ENCODE measurements around the gene CHGA. TPM values are rescaled to one million over a fixed set of nuclear protein-coding genes. Genes with fewer than 3 reads are reported as not detected.

Gene CHGA
- polyA plus RNA-seq, 12 donors, result 0.15 to 330 (median 0.47) TPM; not detected in 6

DNA sequence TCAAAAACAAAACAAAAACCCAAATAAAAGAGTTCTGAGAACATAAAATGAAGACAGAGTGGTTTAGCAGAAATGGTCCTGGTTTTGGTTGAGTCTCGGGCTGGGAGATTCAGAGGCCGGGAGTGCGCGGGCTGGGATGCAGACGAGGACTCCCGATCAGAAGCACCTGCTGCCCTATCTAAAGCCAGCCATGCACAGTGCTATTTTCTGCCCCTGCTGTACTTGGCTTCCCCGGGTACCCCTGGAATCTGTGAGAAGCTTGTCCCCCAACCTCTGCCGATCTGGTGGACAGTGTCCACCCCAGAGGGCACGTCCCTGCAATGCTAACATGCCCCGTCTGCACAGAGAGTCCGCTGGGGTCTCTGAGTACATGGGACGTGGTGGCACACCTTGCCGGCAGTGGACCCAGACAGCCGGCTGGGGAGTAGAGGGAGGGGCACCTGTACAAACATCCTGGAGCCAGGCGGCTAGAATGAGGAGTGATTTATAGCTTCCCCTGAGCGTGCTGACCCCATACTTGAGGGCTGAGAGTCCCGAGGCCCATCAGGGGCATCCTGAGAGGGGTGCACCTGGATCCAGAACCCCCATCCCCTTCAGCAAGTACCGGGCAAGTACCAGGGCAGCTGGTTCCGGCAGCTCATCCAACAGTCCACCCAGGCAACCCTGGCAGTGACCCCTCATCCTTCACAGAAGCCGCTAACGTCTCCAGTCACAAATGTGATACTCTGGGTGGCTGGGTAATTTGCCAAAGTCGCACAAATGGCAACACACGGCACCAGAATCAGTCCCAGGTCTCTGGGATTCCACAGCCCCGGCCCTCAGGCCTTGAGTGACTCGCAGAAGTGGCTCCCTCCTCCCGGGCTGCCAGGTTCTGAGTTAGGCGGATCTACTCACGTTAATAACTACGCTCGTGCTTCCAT, 37.1 kb downstream of the CHGA start:
- DNase-seq, result no peak

DNA sequence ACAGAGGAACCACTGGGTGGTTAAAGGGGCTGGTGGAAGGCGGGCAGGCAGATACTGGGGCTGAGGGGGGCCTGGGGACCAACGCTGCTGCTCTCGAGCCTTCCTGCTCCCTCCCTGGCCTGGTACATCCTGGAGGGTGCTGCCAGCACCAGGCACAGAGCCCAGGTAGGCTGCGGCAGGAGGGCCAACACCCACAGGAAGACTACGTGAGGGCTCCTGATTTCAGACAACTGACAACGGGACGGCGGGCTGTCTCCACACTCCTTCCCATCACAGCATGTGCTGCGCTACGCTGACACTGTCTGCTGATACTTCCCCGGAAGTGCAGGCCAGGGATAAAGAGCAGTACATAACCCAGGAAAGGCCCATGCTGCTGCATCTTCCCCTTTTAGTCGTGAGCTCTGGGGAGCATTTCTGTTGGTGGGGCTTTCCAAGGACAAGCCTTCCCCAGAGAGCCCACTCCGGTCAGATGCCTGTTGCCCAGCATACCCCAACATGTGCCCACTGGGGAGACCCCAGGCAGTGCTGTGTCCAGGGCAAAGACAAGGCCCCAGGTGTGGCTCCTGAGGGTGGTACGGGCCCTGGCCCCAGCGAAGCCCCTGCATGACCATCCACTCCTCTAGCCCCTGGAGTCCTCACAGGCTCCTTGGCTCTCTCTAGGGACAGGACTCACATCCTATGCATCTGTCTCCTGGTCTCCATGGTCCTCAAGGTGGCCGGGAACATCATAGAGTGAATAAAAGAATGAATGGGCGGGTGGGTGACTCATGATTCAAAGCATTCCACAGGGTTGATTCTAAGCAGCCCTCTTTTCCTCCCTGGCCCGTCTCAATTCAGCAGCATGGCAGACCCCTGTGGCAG, 38.0 kb downstream of the CHGA start:
- no peak for DNase-seq

DNA sequence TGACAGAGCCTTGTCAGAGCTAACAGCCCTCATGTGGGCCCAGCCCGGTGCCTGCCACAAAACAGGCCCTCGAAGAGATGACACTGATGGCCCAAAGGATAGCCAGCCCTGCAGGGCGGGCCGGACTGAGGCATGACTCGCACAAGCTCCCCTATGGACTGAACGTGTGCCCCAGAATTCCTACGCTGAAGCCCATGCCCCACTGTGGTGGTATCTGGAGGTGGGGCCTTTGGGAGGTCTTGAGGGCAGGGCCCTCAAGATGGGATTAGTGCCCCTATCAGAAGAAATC, 38.6 kb downstream of the CHGA start:
- DNase-seq, result no peak

DNA sequence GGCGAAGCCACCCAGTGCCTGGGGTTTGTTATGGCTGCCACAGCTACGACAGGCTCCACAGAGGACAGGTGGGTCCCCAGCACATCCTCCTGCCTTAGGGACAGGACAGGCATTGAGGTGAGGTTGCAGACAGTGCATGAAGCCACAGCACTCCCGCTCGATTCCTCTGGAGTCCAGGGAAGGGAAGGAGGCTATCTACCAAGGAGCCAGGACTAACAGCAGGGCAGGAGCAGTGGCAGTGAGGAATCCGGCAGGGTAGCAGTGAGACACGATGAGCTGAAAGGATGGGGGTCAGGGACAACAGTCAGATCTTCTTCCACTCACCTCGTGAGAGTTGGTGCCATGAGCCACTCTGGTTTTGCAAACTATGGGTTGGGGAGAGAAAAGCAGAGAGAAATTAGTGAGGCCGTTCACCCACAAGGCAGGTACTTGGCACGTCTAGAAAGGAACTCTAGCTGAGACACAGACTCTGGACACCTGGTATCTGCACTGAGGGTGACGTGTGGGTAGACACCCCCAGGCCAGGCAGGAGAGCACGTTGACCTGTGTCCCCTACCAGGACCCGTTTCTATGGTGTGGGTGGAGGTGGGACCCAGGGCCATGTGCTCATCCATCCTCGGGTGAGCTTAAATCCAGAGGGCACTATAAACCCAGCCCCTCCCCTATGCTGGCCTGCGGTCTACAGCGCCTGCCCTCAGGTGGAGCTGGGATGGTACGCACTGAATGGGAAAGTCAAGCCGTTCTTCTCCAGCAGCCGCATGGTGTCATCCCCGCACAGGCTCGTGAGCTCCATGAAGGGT, 39.3 kb downstream of the CHGA start:
- no peak for DNase-seq

DNA sequence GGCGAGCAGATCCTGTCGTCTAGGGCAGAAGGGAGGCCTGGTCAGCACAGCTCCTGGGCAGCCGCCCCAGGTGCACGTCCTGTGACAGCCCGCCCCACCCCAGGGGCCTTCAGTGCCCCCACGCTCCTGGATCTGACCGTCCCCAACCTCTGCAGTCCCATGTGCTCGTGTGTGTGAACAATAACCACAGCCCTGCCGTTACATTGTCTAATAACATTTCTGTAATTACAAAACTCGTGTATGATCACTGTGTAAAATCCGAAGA, 39.8 kb downstream of the CHGA start:
- DNase-seq, result no peak

DNA sequence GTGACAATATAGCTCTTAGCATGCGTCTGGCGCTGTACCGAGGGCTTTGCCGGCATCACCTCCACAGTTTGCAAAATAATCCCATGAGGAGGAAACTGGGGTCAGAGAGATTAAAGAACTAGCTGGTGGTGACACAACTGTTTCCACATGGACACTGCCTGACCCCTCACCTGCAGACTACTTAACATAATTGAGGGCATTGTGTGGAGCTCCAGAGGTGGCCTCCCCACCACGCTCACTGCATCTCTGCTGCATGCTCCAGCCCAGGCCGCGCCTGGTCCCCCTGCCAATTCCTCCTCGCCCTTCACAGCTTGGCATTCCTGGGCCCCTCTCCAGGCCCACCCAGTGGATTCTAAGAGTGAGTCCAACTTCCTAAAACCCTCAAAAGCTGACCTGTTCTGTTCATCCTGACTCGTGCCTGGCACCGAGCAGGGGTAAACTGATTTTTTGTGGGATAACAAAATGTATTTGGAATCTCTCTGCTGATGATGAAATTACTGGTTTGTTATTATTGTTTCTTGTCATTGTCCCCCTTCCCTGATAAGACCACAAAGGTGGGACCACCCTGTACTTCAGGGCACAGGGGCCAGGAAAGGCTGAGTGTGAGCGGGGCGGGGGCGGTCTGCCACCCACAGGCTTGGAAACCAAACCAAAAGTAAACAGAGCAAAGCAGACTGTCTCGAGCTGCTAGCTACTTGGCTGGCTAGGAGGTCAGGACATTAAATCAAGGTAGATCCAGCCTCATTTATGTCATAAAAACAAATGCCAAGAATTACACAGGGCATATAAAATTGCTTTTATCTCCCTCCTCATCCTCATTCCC, 40.6 kb downstream of the CHGA start:
- DNase-seq, result no peak

DNA sequence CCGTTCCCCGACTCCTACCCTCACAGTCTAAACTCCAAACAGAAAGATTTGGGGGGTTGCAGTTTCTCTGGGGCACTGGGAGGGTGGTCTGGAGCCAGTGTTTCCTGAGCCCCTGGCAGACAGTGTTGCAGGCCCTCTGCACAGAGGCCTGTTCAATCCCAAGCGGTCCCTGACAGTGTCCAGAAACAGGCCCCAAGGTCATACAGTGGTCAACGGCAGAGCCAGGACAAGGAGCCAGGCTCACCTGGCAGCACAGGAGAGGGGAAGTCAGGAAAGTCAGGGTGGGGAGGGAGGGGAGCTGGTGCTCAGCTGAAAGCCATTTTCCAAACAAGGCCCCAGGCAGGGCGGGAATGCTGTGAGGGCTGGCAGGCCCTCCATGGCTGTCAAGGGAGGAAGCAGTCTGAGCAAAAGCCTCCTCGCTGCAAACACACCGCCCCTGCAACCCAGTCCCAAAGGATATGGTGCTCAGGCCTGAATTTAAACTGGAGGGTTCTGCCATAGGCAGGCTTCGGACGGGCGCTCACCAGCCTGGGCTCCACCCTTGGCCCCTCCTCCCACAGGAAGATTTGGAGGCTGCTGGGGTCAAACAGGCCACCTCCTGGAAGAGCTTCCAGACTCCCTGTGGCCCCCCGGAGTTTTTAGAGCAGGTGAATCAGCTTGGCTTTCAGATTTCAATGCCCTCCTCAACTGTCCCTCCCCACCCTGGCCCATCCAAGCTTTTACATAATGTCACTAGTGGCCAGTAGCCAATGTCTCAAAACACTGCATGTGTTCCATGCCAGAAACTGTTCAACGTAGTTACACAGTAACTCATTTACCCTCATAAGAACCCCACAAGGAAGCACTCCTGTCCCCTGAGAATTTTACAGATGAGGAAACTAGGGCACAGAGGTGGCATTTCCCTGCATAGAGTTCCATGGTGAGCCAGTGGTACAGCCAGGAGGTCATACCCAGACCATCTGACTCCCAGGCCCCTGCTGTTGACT, 41.5 kb downstream of the CHGA start:
- DNase-seq, result no peak

DNA sequence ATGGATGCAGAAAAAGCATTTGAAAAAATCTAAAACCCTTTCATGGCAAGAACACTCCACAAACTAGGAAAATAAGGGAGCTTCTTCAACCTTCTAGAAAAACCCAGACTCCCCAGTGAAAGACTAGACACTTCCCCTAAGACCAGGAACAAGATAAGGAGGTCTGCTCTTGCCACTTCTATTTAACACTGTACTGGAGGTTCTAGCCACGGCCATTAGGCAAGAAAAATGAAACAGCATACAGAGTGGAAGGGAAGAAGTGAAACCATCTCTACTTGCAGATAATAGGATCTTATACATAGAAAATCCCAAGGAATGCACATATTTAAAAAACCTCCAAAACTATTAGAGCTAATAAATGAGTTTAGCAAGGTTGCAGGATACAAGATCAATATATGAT, 42.3 kb downstream of the CHGA start:
- no peak for DNase-seq

DNA sequence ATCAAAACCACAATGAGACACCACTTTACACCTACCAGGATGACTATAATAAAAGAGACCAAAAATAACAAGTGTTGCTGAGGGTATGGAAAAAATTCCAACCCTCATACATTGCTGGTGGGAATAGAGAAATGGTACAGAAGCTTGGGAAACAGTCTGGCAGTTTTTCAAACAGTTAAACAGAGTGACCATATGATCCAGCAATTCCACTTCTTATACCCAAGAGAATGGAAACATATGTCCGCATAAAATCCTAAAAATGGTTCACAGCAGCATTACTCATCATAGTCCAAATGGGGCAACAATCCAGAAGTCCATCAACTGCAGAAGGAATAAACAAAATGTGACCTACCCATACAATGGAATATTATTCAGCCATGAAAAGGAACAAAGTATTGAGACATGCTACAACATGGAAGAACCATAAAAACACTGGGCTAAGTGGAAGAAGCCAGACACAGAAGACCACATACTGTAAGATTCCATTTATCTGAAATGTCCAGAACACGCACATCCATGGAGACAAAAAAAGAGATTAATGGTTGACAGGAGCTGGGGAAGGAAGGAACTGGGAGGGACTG, 44.5 kb downstream of the CHGA start:
- no peak for DNase-seq

DNA sequence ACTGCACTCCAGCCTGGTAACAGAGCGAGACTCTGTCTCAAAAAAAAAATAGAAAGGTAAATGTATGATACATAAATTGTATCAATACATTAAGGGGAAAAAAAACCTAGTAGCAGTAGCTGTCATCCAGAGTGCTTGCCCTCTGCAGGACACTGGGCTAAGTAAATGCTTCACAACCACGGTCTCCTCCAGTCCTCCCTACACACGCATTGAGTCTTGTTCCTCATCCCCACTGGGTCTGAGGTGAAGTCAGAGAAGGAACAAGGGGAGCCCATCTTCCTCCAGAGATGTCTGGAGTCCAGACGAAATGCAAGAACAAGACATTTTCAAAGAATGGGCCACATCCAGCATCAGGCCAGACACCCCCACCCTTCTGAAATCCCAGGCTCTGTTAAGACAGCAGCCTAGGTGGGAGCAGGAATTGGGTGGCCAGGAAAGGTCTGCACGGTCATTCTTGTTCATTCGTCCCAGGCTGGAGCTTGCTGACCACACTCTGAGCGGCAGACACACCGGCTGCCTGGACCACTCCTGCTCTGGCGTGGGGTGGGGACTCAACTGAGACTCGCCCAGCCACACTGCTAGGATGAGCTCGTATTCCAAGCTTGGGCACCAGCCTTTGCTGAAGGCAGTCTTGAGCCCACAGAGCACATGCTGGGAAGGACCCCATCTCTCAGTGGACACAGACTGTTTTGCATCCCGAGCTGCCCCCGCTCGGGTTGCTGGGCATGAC, 45.5 kb downstream of the CHGA start:
- DNase-seq, result no peak

DNA sequence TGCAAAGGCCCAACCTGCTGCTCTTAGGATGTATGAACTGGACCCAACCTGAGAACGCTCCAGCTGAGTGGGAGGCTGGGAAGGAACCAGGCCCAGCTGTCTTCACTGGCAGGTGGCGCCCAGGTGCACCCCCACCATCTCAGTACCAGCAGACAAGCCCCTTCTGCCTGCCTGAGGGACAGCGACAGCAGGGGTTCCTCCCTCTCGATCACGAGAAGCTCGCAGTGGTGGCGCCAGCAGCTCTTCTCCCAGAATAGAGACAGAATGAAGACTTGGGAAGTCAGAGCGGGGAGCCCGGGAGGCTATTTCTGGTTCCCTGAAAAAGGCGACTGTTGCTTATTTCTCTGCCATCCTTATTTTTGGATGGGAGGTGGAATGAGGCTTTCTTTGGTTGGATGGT, 46.5 kb downstream of the CHGA start:
- no peak for DNase-seq

DNA sequence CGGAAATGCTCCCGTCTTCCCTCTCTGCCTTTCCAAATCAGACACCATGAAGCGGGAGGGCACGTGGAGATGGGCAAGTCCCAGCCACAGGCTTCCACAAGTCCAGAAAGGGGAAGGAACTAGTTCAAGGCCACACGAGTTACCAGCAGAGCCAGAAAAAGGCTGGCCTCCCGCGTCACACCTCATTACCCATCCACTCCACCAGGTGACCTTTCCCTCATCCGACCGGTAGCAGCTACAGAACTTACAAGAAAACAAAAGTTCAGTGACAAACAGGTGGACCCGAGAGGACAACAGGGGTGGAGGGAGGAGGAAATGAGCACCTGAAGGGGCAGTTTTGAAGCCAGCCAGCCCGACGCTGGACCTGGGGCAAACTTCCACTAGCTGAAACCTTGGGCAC, 46.9 kb downstream of the CHGA start:
- DNase-seq, result no peak

DNA sequence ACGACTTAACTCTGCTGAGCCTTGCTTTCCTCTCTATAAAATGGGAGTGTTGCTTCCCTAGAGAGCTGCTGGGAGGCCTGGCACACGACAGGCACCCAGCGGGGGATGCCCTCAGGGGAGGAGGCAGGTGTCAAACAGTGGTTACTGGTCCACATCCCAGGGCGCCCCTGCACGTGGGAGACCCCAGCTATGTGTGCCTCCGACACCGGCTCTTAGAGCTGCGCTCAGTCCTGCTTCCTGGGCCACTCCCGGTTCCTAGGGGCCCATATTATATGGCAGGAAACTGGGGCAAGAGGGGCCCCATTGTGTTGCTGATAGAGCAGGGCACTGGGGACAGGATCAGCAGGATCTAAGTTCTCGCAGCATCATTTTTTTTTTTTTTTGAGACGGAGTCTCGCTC, 47.3 kb downstream of the CHGA start:
- no peak for DNase-seq

DNA sequence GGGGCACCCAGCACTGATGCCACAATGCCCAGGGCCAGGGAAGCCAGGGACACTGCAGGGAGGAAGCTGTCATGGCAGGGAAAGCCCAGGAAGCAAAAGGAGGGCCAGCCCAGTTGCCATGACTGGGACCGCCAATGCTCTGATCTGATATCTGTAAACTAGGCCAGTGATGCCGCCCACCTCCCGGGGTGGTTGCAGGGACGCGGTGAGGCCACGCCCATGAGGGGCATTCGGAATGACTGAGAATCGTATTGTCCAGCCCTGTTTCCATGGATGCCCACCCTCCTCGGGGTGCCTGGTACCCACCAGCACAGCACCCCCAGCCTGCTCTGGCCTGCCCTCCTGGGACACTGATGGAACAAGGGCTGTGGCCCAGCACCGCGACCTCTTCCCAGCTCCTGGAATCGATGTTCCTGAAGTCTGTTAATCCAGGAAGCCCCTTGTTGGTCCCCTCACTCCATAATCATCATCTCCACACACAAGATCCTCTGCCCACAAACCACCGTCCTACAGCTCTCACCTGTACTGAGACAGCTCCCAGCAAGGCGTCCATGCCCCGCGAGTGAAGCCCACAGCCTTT, 48.7 kb downstream of the CHGA start:
- no peak for DNase-seq

DNA sequence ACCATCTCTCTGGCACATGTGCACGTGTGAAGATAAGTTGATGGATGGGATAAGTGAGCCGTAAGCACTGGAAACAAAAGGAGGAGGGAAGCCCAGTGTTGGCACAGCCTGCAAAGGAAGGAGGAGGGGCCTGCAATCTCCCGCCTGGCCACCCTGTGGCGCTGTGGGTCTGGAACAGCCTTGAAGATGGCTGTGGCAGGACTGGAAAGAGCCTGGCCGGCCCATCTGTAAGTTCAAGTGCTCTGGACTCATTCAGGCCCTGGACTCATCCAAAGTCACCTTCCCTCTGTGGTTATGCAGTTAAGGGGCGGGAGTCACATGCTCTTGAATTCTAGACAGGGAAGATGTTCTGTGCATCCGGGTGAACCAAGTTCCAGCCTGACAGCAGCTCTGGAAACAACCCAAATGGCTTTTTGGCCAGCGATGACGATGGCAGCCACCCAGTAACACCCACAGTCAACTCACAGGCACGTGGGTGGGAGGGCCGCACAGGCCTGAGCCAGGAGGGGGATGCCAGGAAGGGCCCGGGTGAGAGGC, 50.4 kb downstream of the CHGA start:
- peak; percentile 27 for DNase-seq

DNA sequence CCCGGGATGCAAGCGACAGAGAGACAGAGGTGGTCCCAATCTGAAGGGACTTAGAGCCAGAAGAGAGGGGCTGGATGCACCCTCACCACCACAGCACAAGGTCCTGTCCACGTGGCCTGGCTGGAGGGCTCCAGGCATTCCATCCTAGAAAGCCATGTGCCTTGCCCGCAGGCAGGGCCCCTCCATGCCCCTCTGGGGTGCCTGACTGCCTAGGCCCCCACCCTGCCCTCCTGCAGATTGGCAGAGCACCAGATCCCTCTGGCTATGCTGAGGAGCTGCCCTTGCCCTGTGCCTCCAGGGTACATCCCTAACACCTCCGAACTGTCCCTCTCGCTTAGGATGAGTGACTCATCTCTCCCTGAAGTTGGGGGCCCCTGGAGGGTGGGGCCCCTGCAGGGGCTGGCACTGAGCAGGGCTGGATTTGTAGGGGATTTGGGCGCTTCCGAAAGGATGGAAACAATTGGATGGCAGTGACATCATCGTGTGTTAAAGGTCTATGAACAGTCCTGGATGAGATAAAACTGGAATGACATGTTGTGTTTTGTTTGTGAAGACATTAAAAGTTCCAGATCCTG, 50.9 kb downstream of the CHGA start:
- no peak for DNase-seq

DNA sequence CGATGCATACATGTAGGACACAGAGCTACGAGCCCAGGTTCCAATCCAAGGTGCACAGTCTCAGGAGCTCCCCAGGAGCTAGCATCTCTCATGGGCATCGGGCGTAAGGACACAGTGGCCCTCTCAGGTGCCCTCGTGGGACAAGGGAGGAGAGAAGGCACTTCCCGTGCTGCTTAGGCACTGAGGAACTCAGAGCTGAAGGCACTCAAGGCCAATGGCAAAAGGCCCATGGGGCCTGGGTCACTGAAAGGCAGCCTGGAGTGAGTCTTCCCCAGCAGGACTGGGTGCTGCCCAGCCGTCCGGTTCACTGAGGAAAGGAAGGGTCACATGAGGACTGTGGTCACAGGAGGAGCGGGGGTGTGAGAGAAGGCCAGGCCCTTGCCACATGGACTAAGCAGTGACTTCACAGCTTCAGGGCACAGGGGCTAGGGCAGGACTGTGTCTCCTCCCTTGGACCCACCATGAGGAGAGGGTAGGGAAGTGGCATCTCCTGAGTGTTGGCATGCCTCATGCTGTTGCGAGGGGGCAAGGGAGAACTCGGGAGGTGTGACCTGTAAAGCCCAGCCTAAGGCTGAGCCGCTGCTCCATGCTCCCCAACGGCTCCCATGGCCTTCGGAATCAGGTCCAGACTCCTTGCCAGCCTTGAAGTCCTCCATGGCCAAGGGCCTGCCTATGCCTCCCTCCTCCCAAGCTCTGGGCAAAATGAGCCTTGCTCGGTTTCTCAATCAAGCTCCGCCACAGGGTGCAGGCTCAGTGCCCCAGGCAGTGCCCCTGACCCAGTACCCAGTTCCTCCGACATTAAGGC, 51.8 kb downstream of the CHGA start:
- no peak for DNase-seq

Measured in muscle of arm (tissue), 12 donors.